NT2/D1 (cell line): Measurements from ENCODE around the gene CALY.
"Not testable (repeated sequence)": the region's sequence is repeated elsewhere in the genome, so short reads cannot be mapped to it uniquely, and the experiment has no call there.

Source experiments
- DNase-seq: peaks from one replicate; pipeline ENCODE4 v3.0.0-alpha.2; 2011; ENCODE audit warnings: low read depth, low spot score
- H3K27me3 ChIP-seq: 2 replicates; pipeline ENCODE4 v1.6.0; 2011; ENCODE audit warnings: mild to moderate bottlenecking; ENCODE audit not compliant: insufficient read length, insufficient read depth
- H3K36me3 ChIP-seq: 2 replicates; pipeline ENCODE4 v1.6.1; 2011; ENCODE audit warnings: mild to moderate bottlenecking, low read length, mixed read lengths; ENCODE audit not compliant: insufficient read depth, insufficient read length
- H3K4me1 ChIP-seq: 2 replicates; pipeline ENCODE4 v1.5.1; 2011; ENCODE audit not compliant: insufficient read depth, insufficient read length
- H3K4me3 ChIP-seq: 2 replicates; pipeline ENCODE4 v1.5.1; 2011; ENCODE audit warnings: low read depth; ENCODE audit not compliant: insufficient read length
- H3K9ac ChIP-seq: 2 replicates; pipeline ENCODE4 v1.6.0; 2011; ENCODE audit warnings: low read depth; ENCODE audit not compliant: insufficient read length
- H3K9me3 ChIP-seq: 2 replicates; pipeline ENCODE4 v1.5.1; 2011; ENCODE audit warnings: mild to moderate bottlenecking, low read length; ENCODE audit not compliant: insufficient read depth
- SUZ12 ChIP-seq: IDR thresholded peaks from 2 replicates; pipeline ENCODE4 v1.6.1; 2011; ENCODE audit not compliant: insufficient read length, insufficient read depth; ENCODE audit errors: extremely low read depth
- YY1 ChIP-seq: IDR thresholded peaks from 2 replicates; pipeline ENCODE4 v1.6.1; 2011; ENCODE audit not compliant: insufficient read length, insufficient read depth
- ZNF274 ChIP-seq: IDR thresholded peaks from 2 replicates; pipeline ENCODE4 v1.6.1; 2011; ENCODE audit warnings: mild to moderate bottlenecking, low read depth, low read length

CALY gene

DNA sequence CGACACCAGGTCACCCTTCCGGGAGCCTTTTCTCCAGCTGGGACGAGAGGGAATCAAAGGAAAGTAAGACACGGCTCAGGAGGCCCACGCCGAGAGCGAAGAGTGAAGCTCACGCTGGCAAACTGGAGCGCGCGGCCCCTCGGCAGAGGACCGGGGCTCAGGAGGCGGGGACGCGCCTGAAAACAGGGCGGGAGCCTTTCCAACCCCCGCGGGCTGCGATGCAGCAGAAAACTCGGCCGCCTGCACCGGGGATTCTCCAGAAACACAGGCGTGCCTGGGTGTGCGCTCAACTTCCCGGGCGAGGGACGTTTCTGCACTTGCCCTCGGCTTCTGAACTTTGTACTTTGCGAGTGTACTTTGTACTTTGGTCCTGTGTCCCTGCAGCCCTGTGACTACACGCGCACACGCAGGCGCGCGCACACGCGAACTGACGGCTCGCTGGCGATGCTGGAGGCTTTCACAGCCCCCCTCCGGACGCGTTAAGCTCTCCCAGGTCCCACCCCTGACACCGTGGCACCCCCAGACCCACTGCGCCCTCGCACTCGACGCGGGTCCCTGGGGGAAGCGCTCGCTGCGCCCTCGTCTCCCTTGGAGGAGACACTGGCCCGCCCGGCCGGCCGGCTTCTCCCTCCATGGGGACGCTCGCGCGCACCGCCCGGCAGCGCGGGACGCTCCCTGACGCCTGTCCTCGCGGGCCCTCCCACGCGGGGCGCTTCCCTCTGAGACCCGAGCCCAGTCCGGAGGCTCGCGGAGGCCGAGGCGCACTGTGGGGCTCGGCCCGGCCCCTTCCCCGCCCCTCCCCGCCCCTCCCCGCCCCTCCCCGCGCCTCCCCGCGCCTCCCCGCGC is 41.8 kb upstream of the CALY start:
- TF ChIP-seq SUZ12 (no peak), YY1 (no peak), ZNF274 (no peak)
- peak overlapping the region; percentile 76 for H3K9ac ChIP-seq
- H3K4me1 ChIP-seq: peaks cover 6% of the 10 kb centered on the region
- no peak for DNase-seq
- H3K36me3 ChIP-seq: no peaks in the 10 kb centered on the region
- no peaks in the 10 kb centered on the region for H3K9me3 ChIP-seq
- H3K4me3 ChIP-seq: peak overlapping the region; percentile 63
- peaks cover 60% of the 10 kb centered on the region for H3K27me3 ChIP-seq

DNA sequence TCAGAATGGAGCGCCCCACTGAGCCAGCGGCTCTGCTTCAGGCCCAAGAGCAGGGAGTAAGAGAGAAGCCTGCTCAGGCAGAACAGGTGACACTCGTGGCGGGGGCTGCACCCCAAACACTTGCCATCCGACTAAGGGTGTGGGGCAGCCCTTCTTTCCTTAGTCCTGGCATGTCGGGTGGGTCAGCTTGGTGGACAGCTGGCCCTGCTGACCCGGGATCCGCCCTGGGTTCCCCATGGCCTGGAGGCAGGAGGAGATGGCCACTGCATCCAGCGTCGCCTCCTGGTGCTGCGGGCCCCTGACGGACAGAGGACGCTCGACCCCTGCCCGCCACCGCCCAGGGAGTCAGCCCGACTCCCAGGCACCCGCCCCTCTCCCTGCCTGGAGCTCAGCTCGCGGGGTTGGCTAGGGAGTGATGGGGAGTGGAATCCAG is 41.1 kb upstream of the CALY start:
- Histone ChIP-seq H3K27me3 (peaks cover 60% of the 10 kb centered on the region), H3K9ac (peak overlapping the region; percentile 76), H3K4me3 (peak overlapping the region; percentile 63), H3K4me1 (peaks cover 6% of the 10 kb centered on the region), H3K9me3 (no peaks in the 10 kb centered on the region), H3K36me3 (no peaks in the 10 kb centered on the region)
- no peak for DNase-seq
- no peak for TF ChIP-seq YY1

GRCh38 chr10:133377025-133377817 is 40.5 kb upstream of the CALY start:
- no peak for DNase-seq
- peak overlapping the region; percentile 56 for H3K9ac ChIP-seq
- peaks cover 60% of the 10 kb centered on the region for H3K27me3 ChIP-seq
- no peaks in the 10 kb centered on the region for H3K36me3 ChIP-seq
- H3K4me3 ChIP-seq: no peak overlapping the region
- H3K9me3 ChIP-seq: no peaks in the 10 kb centered on the region
- peaks cover 6% of the 10 kb centered on the region for H3K4me1 ChIP-seq
- TF ChIP-seq SUZ12 (no peak), ZNF274 (no peak), YY1 (no peak)

DNA sequence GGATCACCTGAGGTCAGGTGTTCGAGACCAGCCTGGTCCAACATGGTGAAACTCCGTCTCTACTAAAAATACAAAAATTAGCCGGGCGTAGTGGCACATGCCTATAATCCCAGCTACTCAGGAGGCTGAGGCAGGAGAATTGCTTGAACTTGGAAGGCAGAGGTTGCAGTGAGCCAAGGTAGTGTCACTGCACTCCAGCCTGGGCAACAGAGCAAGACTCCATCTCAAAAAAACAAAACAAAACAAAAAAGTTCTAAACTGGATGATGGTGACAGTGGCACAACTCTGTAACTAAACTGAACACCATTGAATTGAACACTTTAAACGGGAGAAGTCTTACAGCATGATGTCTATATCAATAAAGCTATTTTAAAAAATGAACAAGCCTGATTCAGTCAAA is 39.5 kb upstream of the CALY start:
- DNase-seq, H3K4me1 ChIP-seq, H3K4me3 ChIP-seq, H3K9me3 ChIP-seq, H3K9ac ChIP-seq, H3K36me3 ChIP-seq: not testable (repeated sequence)
- peaks cover 60% of the 10 kb centered on the region for H3K27me3 ChIP-seq

- Histone ChIP-seq H3K9me3 (no peaks in the 10 kb centered on the region), H3K36me3 (peaks cover 10% of the 10 kb centered on the region), H3K4me1 (peaks cover 6% of the 10 kb centered on the region), H3K27me3 (peaks cover 60% of the 10 kb centered on the region), H3K9ac (no peak overlapping the region), H3K4me3 (no peak overlapping the region)
- no peak for TF ChIP-seq YY1
- TF ChIP-seq ZNF274: no peak
- TF ChIP-seq SUZ12: no peak
- DNase-seq: no peak
Measured at GRCh38 chr10:133375357-133376115, 38.8 kb upstream of the CALY start.

DNA sequence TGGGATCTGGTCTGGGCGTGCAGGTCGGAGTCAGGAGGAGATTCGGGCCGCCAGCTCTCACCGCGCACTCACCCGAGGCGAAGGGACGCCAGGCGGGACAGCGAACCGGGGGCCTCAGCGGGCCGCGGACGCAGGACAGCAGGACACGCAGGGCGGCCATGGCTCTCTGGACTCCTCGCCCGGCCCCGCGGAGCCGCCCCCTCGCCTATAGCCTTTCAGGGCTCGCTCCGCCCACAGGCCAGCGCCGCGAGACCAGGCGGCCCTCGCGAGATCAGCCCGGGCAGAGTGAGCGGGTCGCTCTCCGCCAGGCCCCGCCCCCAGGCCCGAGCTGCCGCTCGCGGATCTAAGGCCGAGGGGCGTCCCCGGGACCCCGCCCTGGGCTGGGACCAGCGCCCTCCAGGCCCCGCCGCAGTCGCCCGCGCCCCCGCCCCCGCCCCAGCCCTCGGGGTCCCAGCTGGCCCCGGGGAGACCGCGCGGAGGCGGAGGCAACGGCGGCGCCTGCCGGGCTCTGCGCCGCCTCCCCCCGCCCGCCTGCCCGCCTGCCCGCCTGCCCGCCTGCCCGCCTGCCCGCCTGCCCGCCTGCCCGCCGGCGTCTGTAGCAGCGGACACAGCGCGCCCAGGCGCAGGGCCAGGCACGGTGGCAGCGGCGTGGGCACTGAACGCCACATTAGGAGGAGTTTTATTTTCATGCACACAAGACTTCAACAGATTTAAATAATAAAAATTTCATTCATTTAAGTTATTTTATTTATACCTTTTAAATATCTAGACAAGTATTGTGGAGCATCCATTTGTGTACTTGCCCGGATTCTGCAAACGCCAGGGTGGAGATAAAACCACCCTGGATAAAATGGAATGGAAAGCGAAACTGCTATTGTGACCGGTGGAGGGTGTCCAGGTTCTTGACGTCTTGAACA is 36.7 kb upstream of the CALY start, which contains the start of gene ECHS1:
ECHS1 (minus strand) TSS at position 181 of the 917 bp plus-strand sequence; CDS start at position 160, 21 bp downstream.
- Histone ChIP-seq H3K9ac (peak within 1 kb of the TSS; percentile 77), H3K9me3 (no peaks in the 10 kb centered on the region), H3K27me3 (peaks cover 44% of the 10 kb centered on the region), H3K36me3 (peaks cover 29% of the 10 kb centered on the region), H3K4me3 (peak within 1 kb of the TSS; percentile 68), H3K4me1 (peaks cover 3% of the 10 kb centered on the region)
- TF ChIP-seq ZNF274 (no peak), YY1 (no peak), SUZ12 (no peak)
- peak; percentile 83 for DNase-seq
